GM18520 (cell line): ENCODE data around the gene HMSD.
A peak's percentile ranks its signal among the peaks of the same experiment; 100 is the strongest.

Source experiments
- ATAC-seq: cut with Tn5 transposase; IDR thresholded peaks from one replicate; pipeline ENCODE4 v1.9.1; 2021; ENCODE audit not compliant: unreplicated experiment

Gene HMSD

DNA sequence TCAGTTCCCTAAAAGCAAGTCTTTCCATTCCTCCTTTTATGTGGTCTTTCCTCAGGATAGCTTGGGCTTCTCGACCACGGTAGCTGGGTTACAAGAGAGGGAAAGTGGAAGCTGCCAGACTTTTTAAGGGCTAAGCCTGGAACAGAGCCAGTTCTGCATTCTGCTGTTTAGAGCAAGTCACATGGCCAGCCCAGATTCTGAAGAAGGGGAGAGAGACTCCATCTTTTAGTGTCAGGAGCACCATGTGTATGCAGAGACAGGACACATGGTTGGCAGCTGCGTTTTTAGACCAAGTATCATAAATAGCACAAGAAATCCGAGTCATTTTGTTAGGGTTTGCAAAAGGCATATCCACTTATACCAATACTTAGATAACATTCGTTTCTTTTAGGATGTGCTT lies 4.7 kb downstream of the HMSD start:
- no peak for ATAC-seq

DNA sequence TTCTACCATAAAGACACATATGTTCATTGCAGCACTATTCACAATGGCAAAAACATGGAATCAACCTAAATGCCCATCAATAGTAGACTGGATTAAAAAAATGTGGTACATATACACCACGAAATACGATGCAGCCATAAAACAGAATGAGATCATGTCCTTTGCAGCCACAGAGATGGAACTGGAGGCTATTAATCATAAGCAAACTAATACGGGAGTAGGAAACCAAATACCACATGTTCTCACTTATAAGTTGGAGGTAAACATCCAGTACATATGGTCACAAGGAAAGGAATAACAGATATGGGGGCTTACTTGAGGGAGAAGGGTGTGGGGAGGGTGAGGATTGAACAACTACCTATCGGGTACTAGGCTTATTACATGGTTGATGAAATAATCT lies 7.7 kb downstream of the HMSD start:
- ATAC-seq = no peak

GRCh38 chr18:63960891-63961290 lies 11.8 kb downstream of the HMSD start:
- ATAC-seq = no peak

DNA sequence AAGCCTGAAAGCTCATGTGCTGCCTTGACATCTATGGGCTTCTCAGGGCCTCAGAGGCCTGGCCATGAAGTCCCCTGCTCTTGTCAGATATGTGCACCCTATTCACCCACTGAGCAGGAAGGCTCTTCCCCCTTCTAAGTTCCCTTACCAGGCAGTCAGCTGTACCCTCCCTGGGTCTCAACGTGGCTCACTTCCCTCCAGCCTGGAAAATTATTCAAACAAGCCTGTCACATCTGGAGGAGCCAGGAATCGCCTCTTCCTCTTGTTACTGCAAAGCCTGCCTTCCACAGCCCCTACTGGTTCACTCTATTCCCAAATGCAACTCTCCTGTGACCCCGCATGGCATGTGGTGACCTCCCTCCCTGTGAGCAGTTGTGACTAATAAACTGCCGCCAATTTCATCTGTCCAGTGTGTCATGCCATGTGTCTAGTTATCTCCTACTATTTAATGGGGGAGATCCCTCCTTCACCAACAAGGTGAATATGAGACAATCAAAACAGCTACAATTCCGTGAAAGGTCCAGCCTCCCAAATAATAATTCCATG lies 12.4 kb downstream of the HMSD start:
- no peak for ATAC-seq

GRCh38 chr18:63962137-63962536 lies 13.0 kb downstream of the HMSD start:
- no peak for ATAC-seq

DNA sequence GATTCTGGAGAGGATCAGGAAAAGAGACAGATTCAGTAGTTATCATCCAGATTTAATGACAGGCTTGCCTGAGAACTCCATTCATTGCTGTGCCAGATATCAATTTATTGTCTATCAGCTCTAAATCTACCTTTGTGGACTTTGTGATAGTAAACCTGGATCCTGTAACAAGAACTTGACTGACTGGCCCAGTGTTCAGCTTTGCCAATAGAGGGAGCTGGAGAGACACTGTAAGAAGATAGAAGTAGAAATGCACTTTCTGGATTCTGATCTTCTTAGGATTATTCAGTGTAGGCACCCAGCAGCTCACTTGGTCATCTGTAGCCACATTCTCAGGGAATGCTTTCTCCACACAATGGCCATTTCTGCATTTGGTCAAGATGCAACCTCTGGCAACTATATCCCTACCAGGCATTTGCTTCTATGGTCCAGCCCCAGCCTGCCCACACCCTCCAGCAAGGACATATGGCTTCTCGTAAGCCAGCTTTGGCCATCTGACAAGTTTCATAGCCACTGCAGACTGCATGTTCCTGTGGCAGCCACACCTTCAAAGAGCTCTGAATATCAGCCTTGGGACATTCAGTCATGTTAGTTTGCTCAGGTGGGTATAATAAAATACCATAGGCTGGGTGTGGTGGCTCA lies 14.6 kb downstream of the HMSD start:
- ATAC-seq = peak; percentile 55

GRCh38 chr18:63964908-63965307 lies 15.8 kb downstream of the HMSD start:
- no peak for ATAC-seq

DNA sequence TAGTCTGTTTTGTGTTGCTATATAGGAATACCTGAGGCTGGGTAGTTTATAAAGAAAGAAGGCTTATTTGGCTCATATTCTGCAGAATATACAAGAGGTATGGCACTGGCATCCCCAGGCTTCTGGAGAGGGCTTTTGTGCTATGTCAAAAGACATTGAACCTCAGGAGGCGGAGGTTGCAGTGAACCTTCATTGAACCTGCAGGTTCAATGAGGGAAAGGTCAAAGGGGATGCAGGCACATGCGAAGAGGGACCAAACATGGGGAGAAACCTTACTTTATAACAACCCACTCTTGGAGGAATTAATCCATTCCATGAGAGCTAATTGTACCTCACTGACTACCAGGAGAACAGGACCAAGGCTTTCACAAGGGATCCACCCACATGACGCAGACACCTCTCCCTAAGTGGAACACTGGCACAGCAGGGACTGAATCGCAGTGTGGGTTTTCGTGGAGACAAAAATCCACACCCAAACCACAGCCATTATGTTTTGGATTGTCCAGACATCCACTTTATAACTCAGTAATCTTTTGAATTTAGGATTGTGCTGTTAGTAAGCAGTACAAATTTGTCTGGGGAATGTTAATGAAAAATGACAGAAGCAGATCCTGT lies 16.7 kb downstream of the HMSD start:
- ATAC-seq = no peak

GRCh38 chr18:63969942-63970808 lies 21.1 kb downstream of the HMSD start, which contains the start of gene SERPINB8:
SERPINB8 (plus strand) TSS chr18:63970081; CDS start chr18:63978309, 8,228 bp downstream.
- peak; percentile 80 for ATAC-seq

DNA sequence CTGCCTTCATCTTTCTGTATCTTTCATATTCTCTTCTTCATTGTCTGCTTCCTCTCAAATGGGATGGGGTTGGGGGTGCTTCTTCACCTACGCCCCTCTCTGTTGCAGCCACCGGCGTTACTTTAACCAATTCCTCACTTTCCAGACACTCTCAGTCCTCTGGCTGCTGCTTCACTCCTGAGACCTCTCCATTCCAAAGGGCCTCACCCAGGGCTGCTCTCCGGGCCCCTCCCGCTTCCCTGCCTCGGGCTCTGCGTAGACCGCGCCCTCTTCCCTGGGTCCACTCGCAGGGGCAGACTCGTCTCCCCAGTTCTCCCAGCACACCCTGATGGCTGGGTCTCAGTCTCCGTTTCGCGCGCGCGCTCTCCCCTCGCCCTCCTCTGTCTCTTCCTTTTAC lies 21.7 kb downstream of the HMSD start:
- no peak for ATAC-seq

- no peak for ATAC-seq
These were observed 22.4 kb downstream of the HMSD start for GRCh38 chr18:63971320-63972001.

- no peak for ATAC-seq
These were observed 22.9 kb downstream of the HMSD start for GRCh38 chr18:63972002-63972376.

- ATAC-seq = no peak
These were observed 25.9 kb downstream of the HMSD start for GRCh38 chr18:63974991-63975390.

GRCh38 chr18:63975628-63976027 lies 26.5 kb downstream of the HMSD start:
- ATAC-seq = no peak

DNA sequence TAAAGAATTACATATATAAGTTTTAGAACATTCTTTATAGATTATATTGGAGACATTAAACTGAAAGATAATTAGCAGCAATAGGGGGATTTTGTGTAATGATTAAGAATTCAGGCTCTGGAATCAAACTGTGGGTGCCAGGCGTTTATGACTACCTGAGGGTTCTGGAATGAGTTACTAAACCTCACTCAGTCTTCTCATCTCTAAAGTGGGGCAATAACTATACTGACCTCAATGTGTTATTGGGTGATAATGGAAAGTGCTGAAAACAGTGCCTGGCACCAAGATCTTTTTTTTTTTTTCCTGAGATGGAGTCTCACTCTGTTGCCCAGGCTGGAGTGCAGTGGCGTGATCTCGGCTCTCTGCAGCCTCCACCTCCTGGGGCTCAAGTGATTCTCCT lies 27.9 kb downstream of the HMSD start:
- ATAC-seq = no peak

DNA sequence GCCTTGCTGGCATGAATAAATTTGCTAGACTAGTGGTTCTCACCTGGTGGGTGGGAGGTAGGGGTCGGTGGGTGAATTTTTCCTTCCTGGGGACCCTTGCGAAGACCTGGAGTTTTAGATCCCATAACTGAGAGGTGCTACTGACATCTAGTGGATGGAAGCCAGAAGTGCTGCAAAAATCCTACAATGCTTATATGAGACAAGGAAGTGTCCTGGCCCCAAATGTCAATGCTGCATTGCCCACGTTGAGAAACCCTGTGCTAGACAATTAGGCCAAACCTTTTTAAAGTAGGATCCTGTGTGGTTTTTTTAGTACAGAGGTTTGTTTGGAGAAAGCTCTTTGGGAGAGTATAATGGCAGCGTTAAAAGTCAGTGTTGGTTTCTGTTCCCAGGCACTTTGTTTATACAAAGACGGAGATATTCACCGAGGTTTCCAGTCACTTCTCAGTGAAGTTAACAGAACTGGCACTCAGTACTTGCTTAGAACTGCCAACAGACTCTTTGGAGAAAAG lies 30.4 kb downstream of the HMSD start:
- no peak for ATAC-seq

DNA sequence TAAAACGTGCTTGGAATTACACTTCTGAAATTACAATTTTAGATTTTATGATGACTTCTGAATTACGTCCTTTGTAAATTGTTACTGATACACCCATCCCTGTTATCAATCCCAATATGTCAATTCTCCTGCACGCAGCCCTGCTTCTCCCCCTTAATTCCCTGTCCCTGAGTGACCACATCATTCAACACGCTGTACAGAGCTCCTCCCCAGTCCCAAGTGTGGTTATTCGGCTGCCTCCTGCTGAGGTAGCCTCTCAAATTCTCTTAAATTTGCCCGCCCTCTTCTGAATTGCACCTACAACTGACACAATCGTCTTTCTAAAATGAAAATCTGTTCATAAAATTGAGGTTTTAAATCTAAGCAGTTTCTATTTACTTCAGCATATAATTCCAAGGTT lies 30.9 kb downstream of the HMSD start:
- ATAC-seq = no peak

DNA sequence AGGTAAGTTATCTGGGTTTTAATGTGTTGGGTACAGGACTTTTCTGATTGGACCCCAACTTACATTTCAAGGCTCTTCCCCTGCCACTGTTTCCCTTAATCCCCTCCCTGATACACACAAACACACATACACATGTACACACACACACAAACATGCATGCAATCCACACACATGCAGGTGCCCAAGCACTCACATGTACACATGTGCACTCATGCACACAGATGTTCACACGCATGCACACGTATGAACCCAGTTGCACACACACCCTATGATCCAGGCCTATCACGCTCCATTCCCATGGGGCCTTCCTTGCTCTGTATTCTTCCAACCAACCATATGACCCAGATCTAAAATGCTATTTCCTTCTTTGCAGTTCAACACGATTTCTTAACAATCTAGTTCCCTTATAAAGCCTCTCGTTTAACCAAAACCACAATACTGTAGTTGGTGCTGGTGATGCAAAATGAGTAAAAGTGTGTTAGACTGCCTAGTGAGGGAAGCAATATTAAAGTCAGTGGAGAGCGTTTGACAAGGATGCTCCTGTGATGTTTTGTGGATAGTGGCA lies 31.9 kb downstream of the HMSD start:
- ATAC-seq = no peak

- no peak for ATAC-seq
These were observed 32.6 kb downstream of the HMSD start for GRCh38 chr18:63981719-63982118.

GRCh38 chr18:63982361-63982760 lies 33.3 kb downstream of the HMSD start:
- no peak for ATAC-seq

GRCh38 chr18:63986885-63987284 lies 37.8 kb downstream of the HMSD start:
- no peak for ATAC-seq
